Vagina (tissue), 2 donors: ENCODE measurements around the gene PDK1. TPM values are rescaled to one million over a fixed set of nuclear protein-coding genes. Genes with fewer than 3 reads are reported as not detected.

ENCODE experiments used
- DNase-seq, 2 donors: peaks; one replicate each; pipeline ENCODE4 v3.0.0-alpha.2; 2017; ENCODE audit errors: extremely low spot score in 2 of 2
- H3K27ac ChIP-seq: fragments of 200-600 bp; sonication (generic); one replicate; pipeline ENCODE4 v1.5.1; 2019
- H3K27me3 ChIP-seq: fragments of 200-600 bp; sonication (generic); one replicate; pipeline ENCODE4 v1.5.1; 2019
- H3K36me3 ChIP-seq, 2 donors: fragments of 200-600 bp; sonication (generic); one replicate each; pipeline ENCODE4 v1.5.1; 2017 to 2019
- H3K4me1 ChIP-seq: fragments of 200-600 bp; sonication (generic); one replicate; pipeline ENCODE4 v1.5.1; 2019
- H3K4me3 ChIP-seq, 2 donors: fragments of 200-600 bp; sonication (generic); 1 replicate in 1 of 2; 2 replicates in 1 of 2; pipeline ENCODE4 v1.5.1; 2016 to 2019
- H3K9me3 ChIP-seq: fragments of 200-600 bp; sonication (generic); one replicate; pipeline ENCODE4 v1.5.1; 2019
- POLR2A ChIP-seq, 2 donors: fragments of 450-650 bp; IDR thresholded peaks; one replicate each; pipeline ENCODE4 v1.6.1; 2017; ENCODE audit warnings: antibody characterized with exemption in 2 of 2, mild to moderate bottlenecking in 2 of 2, moderate library complexity in 2 of 2
- POLR2AphosphoS5 ChIP-seq, 2 donors: sonication (generic); formaldehyde crosslinking; IDR thresholded peaks; one replicate each; pipeline ENCODE4 v1.9.0; 2017; ENCODE audit warnings: antibody characterized with exemption in 2 of 2, mild to moderate bottlenecking in 2 of 2, low read depth in 1 of 2; ENCODE audit not compliant: insufficient read depth in 1 of 2
- intact Hi-C: fragments of 100-400 bp; cut with DNase I; formaldehyde crosslinking; loops from one replicate; pipeline ENCODE4 v1.15.1; 2023
- total RNA-seq: library from RNA; depleted of rRNA; stranded (reverse); fragments of >200 nt; gene quantifications from one replicate; pipeline ENCODE4 v1.2.3, GENCODE V29; 2016
- TF ChIP-seq, protein P1 (sequence below), 3 experiments: fragments of 450-650 bp in 2 of 3; fragments of 200-600 bp in 1 of 3; sonication (generic) in 1 of 3; IDR thresholded peaks; one replicate each; pipeline ENCODE4 v1.5.1; 2017 to 2019; ENCODE audit warnings: antibody characterized with exemption in 3 of 3, mild to moderate bottlenecking in 2 of 3, moderate library complexity in 2 of 3

The PDK1 gene
- total RNA-seq, 1 donor from 2014 or later, result 17.7 TPM

DNA sequence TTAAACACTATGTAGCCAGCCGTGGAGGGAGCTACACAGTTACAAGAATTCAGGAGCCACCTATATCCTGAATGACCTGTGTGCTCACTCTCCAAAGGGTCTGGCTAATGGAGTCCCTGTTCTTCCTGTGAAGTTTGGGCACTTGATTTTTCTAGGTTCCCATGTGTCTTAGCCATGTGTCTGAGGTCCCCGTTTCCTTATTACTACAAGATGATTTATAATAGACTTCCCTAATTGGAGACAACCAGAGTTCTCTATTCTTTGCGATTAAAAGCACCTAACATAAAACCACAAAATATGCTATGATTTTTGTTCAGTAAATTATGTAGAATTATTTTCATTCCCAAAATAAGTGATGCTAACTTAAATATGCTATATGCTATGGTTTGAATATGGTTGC is 83.4 kb downstream of the PDK1 start:
- intact Hi-C loops, result no loop called here
- Histone ChIP-seq H3K27me3 (no peaks in the 10 kb centered on the region), H3K27ac (no peak overlapping the region), H3K4me1 (no peaks in the 10 kb centered on the region), H3K36me3 (no peaks in the 10 kb centered on the region), H3K4me3 (no peak overlapping the region), H3K9me3 (no peaks in the 10 kb centered on the region)
- DNase-seq, result no peak
- no peak for TF ChIP-seq POLR2A (IDR thresholded peaks at IDR 0.05)

DNA sequence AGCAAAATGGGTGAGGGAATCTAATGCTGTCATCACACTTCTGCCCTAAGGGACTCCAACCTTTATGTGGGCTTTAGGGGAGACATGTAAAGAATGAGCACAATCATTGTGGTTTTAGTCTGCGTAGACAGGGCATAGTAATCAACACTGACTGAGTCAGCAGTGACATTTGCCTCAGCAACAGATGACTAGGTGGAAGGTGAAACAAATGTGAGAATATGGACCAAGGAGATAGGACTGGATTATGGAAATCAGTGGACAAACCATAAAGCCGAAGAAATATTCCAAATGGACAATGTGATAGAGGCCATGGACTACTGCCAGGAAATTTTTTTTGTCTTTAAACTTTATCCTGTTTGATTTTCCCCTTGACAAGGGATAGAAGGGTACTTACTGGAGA is 83.9 kb downstream of the PDK1 start:
- TF ChIP-seq POLR2A (IDR thresholded peaks at IDR 0.05) (no peak), POLR2AphosphoS5 (IDR thresholded peaks at IDR 0.05; ENCODE audit: insufficient read depth in 1 of 2, low read depth in 1 of 2) (no peak)
- TF ChIP-seq, protein P1, sequence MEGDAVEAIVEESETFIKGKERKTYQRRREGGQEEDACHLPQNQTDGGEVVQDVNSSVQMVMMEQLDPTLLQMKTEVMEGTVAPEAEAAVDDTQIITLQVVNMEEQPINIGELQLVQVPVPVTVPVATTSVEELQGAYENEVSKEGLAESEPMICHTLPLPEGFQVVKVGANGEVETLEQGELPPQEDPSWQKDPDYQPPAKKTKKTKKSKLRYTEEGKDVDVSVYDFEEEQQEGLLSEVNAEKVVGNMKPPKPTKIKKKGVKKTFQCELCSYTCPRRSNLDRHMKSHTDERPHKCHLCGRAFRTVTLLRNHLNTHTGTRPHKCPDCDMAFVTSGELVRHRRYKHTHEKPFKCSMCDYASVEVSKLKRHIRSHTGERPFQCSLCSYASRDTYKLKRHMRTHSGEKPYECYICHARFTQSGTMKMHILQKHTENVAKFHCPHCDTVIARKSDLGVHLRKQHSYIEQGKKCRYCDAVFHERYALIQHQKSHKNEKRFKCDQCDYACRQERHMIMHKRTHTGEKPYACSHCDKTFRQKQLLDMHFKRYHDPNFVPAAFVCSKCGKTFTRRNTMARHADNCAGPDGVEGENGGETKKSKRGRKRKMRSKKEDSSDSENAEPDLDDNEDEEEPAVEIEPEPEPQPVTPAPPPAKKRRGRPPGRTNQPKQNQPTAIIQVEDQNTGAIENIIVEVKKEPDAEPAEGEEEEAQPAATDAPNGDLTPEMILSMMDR (IDR thresholded peaks at IDR 0.05), result no peak
- Histone ChIP-seq H3K4me3 (no peak overlapping the region), H3K27ac (no peak overlapping the region), H3K36me3 (no peaks in the 10 kb centered on the region), H3K4me1 (no peaks in the 10 kb centered on the region), H3K9me3 (no peaks in the 10 kb centered on the region), H3K27me3 (no peaks in the 10 kb centered on the region)
- intact Hi-C loops, result no loop called here
- no peak for DNase-seq

DNA sequence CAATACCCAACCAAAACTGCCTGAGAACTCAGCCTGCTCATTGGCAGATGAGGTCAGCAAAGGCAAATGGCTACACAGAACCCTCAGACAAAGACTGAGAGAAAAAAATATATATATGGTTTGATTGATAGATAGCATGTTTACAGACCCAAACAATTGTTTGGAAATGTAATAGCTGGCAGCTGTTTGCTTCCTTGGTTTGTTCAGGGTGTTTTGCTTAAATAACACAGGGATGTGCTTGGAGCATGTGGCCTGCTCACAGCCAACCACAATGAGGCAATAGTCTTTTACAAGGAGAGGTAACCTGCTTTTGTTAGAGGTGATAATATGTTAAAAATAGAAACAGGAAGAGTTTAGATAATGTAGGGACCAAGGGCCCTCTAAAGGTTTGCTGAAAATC is 84.5 kb downstream of the PDK1 start:
- no peaks in the 10 kb centered on the region for H3K36me3 ChIP-seq
- no peak for DNase-seq
- no peaks in the 10 kb centered on the region for H3K4me1 ChIP-seq
- H3K27me3 ChIP-seq, result no peaks in the 10 kb centered on the region
- TF ChIP-seq POLR2AphosphoS5 (IDR thresholded peaks at IDR 0.05; ENCODE audit: insufficient read depth in 1 of 2, low read depth in 1 of 2) (no peak), POLR2A (IDR thresholded peaks at IDR 0.05) (no peak)
- TF ChIP-seq, protein P1 (IDR thresholded peaks at IDR 0.05), result no peak
- no peak overlapping the region for H3K27ac ChIP-seq
- no peaks in the 10 kb centered on the region for H3K9me3 ChIP-seq
- H3K4me3 ChIP-seq, result no peak overlapping the region
- intact Hi-C loops, result no loop called here

DNA sequence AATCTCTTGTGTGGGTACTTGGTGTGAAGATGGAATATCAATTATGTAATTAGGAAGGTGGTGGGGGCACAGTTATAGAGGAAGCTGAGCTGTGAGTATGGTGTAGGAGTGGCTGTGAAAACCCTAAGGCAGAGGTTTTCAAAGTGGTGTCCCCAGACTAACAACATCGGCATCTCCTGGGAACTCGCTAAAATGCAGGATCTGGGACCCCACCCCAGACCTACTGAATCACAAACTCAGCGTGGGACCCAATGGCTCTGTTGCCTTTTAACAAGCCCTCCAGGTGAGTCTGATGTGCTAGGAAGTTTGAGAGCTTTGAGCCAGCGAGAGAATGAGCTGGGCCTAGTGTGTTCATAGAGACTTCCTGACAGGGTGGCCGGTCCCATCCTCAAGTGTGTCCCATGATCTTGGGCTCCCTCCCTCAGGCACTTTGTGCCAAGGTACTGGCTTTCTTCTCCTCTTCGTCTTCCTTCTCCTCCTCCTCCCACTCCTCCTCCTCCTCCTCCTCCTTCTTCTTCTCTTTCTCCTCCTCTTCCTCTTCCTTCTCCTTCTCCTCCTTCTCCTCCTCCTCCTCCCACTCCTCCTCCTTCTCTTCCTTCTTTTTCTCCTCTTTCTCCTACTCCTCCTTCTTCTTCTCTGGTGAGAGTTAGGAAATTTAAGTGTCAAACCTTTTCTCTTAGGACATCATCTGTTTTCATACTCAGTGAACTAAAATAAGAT is 86.6 kb downstream of the PDK1 start:
- TF ChIP-seq, protein P1 (IDR thresholded peaks at IDR 0.05), result no peak
- no peak for TF ChIP-seq POLR2A (IDR thresholded peaks at IDR 0.05)
- TF ChIP-seq POLR2AphosphoS5 (IDR thresholded peaks at IDR 0.05; ENCODE audit: insufficient read depth in 1 of 2, low read depth in 1 of 2), result no peak
- intact Hi-C loops, result no loop called here
- H3K27ac ChIP-seq, result no peak overlapping the region
- no peaks in the 10 kb centered on the region for H3K4me1 ChIP-seq
- DNase-seq, result no peak
- H3K4me3 ChIP-seq, result no peak overlapping the region
- H3K9me3 ChIP-seq, result no peaks in the 10 kb centered on the region
- no peaks in the 10 kb centered on the region for H3K27me3 ChIP-seq
- no peaks in the 10 kb centered on the region for H3K36me3 ChIP-seq

DNA sequence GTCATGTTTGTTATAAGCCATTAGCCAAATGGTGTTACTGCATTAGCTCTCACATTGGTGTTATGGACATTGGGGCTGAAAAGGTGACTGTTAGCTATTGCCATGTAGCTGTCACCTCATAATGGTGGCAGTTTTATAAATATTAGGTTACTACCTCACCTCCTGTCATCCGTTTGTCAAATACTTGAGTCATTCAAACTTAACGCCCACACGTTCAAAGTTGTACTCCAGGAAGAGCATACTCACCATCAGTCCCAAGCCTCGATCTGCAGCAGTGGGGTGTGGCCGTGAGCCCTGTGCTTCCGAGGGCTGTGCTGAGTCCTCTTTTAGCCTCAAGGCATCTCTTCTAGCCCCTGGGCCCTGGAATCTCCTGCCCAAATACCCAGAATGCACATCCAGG is 87.3 kb downstream of the PDK1 start:
- H3K9me3 ChIP-seq, result no peaks in the 10 kb centered on the region
- no peaks in the 10 kb centered on the region for H3K27me3 ChIP-seq
- H3K27ac ChIP-seq, result no peak overlapping the region
- TF ChIP-seq POLR2A (IDR thresholded peaks at IDR 0.05) (no peak), POLR2AphosphoS5 (IDR thresholded peaks at IDR 0.05; ENCODE audit: insufficient read depth in 1 of 2, low read depth in 1 of 2) (no peak)
- TF ChIP-seq, protein P1 (IDR thresholded peaks at IDR 0.05), result no peak
- no peaks in the 10 kb centered on the region for H3K4me1 ChIP-seq
- no peak overlapping the region for H3K4me3 ChIP-seq
- H3K36me3 ChIP-seq, result no peaks in the 10 kb centered on the region
- intact Hi-C loops, result no loop called here
- DNase-seq, result no peak
